HG03280 (cell line): ENCODE measurements around the gene PDE4D.

Experiments used
- ATAC-seq: cut with Tn5 transposase; IDR thresholded peaks from one replicate; pipeline ENCODE4 v1.9.1; 2021; ENCODE audit warnings: mild to moderate bottlenecking, moderate library complexity; ENCODE audit not compliant: unreplicated experiment

The PDE4D gene

DNA sequence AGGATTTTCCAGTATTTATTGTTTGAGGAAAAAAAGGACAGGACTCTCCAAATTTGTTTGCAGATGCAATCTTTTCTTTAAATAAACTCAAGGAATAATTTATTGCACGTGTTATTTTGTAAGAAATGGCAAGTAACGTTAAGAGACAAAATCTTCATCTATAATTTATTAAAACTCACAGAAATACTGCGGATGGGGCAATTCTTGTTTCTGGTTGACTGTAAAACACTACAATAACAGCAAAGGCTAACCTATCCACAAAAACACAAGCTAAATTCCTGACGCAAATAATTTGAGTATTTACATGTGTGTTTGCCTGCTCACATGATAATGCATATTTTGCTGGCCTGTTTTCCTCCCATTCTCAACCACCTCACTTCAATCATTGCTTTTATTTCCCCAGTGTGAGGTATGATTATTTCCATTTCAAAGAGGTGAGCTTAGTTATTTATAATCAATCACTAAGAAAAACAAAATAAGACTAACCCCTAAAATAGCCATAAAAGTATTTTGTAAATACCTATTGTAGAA is 619.4 kb downstream of the PDE4D start:
- ATAC-seq, result no peak

DNA sequence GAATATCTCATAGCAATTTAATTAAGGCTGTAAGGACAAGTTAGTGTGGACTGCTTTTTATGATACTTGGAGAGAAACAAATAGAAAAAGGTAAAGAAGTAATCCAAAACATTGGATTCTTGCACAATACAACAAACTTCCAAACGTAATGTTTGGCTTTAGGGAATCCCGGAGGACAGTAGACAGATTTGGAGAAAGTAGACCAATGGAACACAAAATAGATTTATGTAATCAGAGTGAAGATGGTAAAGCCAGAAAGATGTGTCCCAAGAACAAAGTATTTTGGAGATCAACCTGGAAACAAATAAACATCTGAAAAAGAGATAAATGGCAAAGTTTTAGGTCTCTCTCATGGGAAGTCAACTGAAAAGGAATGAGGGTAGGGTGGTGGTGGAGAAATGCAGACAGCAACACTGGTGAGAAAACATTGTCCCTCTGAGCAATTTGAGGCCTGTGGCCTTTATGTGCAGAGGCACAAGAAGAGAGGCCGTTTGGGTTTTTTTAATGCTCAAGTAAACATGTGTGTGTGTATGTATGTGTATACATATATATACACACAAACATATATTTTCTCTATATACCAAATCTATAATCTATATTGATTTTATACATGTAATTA is 620.6 kb downstream of the PDE4D start:
- no peak for ATAC-seq

DNA sequence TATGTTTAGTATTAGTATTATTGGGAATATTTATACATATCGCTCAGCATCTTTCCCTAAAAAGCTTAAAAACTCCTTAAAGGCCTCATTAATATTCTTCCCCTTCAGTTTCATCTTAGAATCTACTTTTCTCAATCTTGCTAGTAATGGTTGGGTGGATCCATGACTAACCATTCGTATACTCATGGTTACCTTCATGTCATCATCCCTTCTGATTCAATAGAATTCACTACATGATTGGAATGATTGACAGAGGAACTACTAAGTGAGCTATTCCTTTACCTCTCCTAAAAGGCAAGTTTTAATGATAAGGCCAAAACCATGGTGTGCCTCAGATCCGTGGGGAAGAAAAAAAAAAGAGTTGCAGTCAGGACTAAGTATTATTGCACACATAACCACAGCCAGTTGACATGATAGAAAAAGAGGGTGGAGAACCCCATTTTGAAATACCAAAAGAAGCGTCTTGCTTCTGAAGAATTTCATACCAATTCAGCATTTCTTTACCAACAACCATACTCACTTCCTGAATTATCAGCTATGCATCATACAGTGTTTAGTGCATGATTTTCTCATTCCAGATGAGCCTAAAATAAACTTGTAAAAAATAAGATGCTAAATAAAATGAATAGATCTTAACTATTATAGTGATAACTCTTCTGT is 624.6 kb downstream of the PDE4D start:
- ATAC-seq, result no peak

DNA sequence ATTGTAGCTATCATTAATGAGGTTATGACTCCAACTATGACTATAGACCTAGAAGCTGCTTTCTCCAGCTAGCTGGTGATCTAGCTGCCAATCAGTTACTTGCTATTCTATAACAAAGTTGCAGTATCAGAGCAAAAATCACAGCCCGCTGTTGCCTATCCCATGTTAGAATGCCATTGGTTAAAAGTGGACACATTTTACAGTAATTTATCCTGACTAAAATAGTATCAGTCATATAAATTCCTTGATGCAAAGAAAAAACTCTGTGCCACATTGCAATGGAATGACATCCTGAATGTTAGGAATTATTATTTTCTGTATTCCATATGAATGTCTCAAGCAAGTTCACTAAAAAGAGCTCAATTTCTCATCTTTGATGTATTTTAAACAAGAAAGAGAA is 626.5 kb downstream of the PDE4D start:
- no peak for ATAC-seq

DNA sequence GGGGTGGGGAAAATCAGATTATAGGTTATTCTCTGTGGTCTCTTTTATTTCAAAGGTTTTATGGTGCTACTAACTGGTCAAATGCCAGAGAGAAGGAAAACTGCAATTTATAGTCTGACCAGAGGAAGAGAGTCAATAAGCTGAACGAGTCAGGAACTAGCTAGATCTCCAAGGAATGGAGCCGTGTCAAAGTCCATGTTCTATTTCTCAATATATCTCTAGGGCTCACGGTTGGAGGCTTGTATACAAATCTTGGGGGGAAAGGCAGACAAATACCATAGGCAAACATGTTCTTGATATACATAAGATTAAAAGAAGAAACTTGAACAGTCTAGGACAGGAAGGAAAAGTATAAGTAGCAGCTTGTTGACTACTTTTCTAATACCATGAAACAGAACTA is 627.1 kb downstream of the PDE4D start:
- ATAC-seq, result no peak

DNA sequence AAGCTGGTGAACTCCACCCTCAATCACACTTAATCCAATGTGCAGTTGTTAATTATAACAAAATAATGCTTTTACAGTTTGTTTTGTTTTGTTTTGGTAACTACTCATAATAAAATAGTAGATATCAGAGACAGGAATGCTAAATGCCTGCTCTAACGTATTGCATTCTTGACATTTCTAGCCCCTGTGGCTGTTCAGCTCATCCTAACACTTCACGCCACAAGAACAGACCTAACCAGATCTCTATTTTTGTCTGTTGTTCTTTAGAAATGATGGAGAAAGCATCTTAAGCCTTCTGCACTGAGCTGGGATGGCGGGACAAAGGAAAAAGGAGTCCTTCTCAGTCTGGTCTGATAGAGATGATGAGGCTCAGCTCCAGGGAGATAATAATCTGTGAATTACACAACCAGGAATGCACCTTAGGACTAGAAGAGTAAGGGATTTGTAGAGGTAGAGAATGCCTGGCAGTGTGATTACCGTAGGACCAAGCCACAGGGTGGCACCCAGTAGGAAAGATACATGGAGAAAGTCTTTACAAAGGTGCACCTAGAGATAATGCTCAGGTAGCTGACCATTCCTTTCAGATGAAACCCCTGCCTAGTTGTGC is 628.8 kb downstream of the PDE4D start:
- ATAC-seq, result no peak

DNA sequence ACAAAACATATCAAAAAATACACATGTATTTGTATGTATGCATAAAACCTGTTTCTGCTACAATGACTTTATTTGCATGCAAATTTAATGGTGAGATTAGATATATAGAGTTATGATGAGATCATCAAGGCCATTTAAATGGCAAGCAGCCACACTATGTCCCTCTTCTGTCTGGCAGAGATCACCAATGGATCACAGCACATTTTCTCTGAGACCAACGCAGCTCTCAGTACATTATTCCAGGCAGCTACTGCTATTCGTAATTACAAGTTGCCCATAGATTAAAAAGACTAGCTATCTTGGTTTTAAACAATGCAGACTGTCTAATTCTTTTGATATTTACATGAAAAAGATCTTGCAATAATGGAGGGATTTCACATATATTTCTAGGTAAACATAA is 629.5 kb downstream of the PDE4D start:
- no peak for ATAC-seq

DNA sequence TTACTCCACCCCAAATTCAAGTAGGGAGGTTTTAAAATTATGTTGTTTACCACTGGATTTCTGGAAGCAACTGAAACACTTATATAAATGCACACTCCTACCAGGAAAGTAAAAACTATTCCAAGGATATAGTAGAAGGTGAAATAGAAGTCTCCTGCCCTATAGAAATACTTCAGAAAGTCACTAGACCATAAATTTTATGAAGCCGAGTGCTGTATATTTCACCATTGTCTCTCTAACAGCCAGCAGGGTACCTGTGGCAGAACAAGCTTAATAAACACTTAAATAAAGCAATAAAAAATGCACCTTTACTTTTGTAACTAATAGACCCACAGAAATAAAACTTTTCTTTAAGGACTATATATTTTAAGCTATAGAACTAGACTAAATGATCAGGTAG is 631.6 kb downstream of the PDE4D start:
- no peak for ATAC-seq

DNA sequence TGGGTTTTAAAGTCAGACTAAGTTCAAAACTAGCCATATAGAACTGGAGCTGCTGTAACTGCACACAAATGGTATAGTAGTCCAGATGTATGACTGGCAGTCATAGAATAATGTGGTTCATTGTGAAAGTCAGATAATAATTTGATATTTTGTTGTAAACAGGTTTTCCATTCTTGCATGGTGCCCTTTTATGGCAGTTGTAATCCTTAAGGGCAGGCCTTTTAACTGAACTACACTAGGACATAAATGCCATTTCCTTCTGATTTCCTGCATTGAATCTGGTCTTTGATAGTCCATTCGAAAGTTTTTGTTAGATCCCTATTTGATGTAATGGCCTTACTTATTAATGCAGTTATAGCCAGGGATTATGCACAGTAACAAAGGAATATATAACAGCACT is 632.6 kb downstream of the PDE4D start:
- ATAC-seq, result no peak

DNA sequence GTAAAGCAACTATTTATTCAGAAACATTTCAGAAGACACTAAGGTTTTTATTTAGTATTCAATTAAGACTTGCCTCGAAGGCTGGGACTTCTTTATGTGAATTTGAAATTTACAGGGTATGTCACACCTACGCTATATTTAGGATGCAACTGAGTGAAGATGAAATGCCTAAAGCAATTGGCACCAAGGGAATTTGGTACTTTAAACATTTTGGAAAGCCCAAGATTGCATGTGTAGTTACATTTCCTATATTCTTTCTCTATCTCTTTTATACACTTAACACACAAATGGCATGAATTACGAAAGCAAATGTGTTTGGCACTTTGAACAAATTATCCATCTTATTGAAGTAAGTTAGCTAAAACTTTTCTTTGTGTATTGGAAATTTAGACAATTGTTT is 633.3 kb downstream of the PDE4D start:
- ATAC-seq, result no peak

DNA sequence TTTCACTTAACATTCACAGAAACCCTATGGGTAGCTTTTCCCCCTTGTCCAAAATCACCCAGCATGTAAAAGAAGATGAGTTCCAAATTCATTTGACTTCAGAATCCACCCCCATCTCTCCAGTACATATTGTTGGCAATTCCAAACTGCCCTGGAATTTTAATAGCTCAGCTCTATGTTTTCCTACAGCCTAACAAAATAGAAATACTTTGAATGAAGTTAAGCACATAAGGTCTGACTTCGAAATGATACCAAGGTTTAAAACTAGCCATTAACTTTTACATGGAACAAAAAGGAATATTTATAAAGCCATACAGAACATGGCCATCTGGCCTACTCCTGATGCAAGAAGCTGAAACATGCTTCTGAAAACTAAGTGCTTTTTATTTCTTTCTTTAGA is 634.3 kb downstream of the PDE4D start:
- no peak for ATAC-seq

DNA sequence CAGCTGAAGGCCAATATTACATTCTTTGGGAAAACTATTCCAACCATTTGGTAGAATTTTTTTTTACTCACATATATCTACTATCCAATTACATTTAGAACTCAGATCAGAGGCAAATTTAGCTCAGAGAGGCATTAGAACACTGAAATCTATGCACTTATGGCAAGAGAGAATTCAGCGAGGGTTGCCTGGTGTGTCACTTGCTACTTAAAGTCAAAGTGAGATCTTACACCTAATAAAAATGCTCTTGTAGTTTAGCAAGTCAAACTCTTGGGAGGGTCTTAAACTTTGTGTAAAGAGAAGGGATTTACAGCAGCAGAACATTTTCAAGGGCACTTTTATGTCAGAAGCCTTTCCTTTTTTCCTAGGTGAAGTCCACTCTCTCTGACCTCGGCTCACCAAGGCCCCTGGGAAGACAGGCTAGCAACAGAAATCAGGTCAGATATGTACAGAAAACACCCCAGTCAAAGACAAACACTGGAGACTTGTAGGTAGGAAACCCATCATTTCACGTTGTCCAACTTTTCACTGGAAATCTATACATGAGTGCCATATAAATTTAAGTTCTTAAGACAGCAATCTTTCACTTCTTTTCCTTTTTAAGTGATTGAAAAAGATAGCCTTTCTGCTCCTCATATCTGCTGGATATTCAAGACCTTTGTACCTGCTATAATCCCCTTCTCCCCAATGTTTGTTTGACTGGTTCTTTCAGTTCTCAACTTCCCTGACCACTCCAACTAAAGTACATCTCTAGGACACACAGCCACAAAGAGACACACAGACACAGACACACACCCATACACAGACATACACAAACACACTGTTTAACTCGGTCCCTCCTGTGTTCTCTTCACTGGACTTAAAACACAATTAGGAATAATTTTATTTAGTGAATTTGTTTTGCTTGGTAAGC is 635.8 kb downstream of the PDE4D start:
- ATAC-seq, result no peak

DNA sequence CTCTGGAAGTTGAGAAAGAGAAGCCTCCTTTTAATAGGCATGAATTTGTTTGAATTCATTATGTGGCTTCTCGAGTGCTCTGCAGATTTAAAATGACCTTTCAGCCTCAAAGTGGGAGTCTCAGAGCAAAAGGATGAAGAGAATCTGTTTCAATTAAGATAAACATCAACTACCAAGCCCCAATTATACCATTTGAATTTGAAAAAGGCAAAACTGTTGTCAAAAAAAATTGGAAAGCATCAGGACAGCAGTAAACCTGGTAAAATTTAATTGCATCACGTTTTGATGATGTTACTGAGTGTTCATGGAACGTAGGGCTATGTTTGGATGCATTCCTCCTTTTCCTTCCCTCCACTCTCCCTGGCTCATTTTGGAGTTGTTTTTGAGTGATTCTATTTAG is 637.2 kb downstream of the PDE4D start:
- ATAC-seq, result no peak

DNA sequence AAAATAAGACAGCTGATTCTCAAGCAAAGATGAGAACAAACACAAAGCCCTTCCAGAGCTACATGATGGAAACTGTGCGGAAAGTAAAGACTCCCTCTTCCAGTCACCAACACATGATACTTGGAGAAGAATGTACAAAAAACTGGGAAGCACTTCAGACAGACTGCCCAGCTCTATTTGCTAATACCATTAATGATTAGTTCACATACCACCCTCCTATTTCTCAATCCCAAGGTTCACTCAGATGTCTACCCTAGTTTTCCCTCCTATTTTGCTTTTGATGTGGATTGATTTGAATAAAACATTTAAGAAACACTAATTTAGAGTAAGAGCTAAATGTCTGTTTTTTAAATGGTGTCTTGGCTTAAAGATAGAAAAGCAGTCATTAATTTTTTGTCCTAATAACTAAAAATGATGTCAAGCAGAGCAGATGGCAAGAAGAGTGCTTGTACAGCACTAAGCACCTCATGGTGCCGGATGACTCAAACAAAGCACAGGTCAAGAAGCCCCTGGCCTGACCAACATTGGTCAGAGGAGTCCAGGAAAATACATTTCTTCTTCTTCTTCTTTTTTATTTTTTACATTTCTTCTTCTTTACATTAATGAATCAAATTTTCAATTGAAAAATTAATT is 639.4 kb downstream of the PDE4D start:
- ATAC-seq, result no peak

DNA sequence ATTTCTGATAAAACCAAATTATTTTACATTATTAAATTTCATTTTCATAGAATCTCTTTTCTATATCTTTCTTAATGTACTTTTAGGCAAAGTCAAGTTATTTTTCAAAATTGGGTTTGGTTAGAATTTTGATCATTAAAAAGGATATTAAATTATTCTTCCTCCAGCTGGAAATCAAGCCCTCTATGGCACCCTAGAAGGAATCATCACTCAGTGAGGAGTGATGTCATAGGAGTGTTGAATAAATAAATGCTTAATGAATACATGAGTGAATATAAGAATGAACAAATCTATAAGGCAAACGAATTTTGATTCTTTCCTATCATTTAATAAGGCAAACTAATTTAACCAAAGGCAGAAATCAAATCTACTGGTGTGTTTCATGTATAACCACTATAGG is 639.9 kb downstream of the PDE4D start:
- ATAC-seq, result no peak

DNA sequence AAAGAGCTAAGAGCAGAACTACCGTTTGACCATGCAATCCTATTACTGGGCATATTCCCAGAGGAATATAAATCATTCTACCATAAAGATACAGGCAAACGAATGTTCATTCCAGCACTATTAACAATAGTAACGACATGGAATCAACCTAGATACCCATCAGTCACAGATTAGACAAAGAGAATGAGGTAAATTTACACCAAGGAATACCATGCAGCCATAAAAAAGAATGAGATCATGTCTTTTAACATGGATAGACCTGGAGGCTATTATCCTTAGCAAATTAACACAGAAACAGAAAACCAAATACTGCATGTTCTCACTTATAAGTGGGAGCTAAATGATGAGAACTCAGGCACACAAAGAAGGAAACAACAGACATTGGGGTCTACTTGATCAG is 641.9 kb downstream of the PDE4D start:
- ATAC-seq, result no peak

DNA sequence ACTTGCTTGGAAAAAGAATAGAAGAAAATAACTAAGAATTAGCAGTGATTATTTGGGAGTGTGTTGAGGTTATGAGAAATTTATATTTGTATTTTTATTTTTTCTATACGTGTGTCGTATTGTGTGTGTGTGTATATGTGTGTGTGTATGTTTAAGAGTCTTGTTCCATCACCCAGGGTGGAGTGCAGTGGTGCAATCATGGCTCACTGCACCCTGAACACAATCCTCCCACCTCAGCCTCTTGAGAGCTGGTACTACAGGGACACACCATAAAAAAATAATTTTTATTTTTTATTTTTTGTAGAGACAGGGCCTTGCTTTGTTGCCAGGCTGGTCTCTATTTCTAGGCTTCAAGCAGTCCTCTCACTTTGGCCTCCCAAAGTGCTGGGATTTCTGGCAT is 643.8 kb downstream of the PDE4D start:
- no peak for ATAC-seq

DNA sequence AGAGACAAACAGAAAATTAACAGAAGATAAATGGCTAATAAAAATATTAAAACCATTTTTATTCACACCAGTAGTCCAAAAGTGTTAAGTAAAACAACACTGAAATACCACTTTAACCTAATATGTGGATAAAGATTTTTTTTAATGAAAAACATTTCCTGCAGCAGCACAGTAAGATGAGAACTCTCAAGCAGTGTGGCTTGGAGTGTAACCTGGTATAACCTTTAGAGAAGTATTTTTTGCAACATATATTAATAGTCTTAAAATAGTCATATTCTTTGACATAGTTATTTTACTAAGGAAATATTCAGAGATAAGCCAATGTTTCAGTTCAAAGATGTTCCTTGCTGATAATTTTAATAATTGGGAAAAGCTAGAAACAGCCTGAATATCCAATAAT is 644.4 kb downstream of the PDE4D start:
- no peak for ATAC-seq

DNA sequence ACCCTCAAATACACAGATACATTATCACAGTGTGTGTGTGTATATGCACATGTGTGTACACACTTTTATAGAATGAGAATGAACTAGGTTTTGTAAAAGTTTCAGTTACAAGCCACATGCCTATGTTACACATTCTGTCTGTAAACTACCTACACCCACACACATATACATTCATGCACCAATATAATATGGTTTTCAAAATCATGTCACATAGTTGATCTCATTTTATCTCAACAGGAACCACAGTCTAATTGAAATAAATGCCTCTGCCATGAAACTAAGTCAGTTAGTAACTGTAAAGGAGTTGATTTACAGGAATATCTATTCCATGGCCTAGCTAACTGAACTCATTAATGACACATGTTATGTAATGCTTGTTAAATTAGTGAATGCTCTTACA is 646.6 kb downstream of the PDE4D start:
- ATAC-seq, result no peak

DNA sequence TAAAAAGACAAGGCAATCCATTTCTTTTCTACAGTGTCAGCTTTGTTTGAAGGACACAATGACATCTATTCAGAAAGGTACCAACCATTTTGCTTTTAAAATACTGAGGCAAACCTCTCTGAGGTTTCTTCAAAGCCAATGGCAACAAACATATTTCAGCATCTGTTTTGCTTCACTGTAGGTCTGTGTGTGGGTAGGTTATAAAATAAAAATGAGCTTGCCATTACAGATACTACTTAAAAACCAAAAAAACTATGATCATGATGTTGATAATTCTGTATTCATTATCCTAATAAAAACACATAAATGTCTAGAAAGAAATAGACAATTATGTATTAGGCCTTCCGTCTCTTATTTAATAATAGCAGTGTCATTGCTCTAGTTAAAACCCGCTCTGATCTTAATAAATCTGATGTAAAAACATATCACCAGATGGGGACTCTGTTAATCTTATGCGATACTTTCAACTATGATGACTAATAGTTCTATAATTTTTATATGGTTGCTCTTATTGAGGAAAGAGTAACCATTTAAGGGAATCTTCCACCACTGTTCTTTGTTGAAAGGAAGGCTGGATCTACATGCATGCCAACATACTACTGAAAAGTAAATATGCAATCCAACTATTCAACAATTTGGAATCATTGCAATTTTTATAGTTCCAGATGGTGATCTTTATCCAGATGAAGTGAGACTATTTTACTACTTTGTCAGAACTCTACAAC is 647.2 kb downstream of the PDE4D start:
- ATAC-seq, result no peak
